Keratinocyte (primary cell): ENCODE measurements around the gene SF3A2.

ENCODE experiments used
- CTCF ChIP-seq, 3 experiments: IDR thresholded peaks in 1 of 3; conservative IDR thresholded peaks in 1 of 3; optimal IDR thresholded peaks in 1 of 3; 2 replicates in 2 of 3; 3 replicates in 1 of 3; pipeline versions ENCODE3 to v1.5.1; 2011; ENCODE audit warnings: low read length in 3 of 3, mild to moderate bottlenecking in 3 of 3, moderate library complexity in 2 of 3, control low read depth in 1 of 3, inconsistent platforms in 1 of 3; ENCODE audit not compliant: insufficient read depth in 2 of 3; ENCODE audit errors: extremely low read depth in 1 of 3
- EZH2 ChIP-seq: IDR thresholded peaks from one replicate; pipeline ENCODE4 v1.6.1; 2012; ENCODE audit warnings: inconsistent platforms, mild to moderate bottlenecking, low read length, moderate library complexity

- TF ChIP-seq CTCF (optimal IDR thresholded peaks at IDR 0.05 in 1 of 3, IDR thresholded peaks at IDR 0.05 in 1 of 3, conservative IDR thresholded peaks at IDR 0.05 in 1 of 3; ENCODE audit: extremely low read depth in 1 of 3, insufficient read depth in 2 of 3, low read length in 3 of 3) (no peak), EZH2 (no peak)
These were observed 39.4 kb upstream of the SF3A2 start for GRCh38 chr19:2197270-2197669.
